Measurements from ENCODE around the gene INHA.

INHA gene

DNA sequence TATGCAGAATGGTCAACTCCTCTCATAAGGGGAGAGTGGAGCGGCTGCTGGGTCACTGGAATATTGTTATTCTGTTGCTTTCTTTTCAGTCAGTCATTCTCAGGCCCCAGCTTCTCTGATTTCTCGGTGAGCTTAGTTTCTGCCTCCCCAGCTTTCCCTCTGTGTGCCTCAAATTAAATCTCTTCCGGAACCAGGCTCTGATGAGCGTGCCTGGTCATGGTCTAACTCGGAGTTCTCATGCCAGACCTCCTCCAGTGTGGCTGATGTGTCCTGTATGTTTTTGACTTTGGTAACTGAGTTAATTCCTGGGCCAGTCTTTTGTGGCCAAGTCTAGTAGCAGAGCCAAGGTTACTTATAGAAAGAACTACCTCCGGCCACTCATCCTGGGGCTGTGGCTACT is 20.6 kb downstream of the INHA start:
- no peak overlapping the region for H3K4me3 ChIP-seq
- H3K27me3 ChIP-seq = no peaks in the 10 kb centered on the region
- TF ChIP-seq, protein P1, sequence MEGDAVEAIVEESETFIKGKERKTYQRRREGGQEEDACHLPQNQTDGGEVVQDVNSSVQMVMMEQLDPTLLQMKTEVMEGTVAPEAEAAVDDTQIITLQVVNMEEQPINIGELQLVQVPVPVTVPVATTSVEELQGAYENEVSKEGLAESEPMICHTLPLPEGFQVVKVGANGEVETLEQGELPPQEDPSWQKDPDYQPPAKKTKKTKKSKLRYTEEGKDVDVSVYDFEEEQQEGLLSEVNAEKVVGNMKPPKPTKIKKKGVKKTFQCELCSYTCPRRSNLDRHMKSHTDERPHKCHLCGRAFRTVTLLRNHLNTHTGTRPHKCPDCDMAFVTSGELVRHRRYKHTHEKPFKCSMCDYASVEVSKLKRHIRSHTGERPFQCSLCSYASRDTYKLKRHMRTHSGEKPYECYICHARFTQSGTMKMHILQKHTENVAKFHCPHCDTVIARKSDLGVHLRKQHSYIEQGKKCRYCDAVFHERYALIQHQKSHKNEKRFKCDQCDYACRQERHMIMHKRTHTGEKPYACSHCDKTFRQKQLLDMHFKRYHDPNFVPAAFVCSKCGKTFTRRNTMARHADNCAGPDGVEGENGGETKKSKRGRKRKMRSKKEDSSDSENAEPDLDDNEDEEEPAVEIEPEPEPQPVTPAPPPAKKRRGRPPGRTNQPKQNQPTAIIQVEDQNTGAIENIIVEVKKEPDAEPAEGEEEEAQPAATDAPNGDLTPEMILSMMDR (IDR thresholded peaks at IDR 0.05) = no peak
- H3K9me3 ChIP-seq = no peaks in the 10 kb centered on the region
- intact Hi-C loops (cut with DNase I; ENCODE audit: low total_unique reads) = no loop called here
- no peaks in the 10 kb centered on the region for H3K36me3 ChIP-seq
- peaks cover 0 to 10% (median 6%) of the 10 kb centered on the region in 4 donors for H3K4me1 ChIP-seq
- DNase-seq = no peak
- H3K27ac ChIP-seq = no peak overlapping the region

DNA sequence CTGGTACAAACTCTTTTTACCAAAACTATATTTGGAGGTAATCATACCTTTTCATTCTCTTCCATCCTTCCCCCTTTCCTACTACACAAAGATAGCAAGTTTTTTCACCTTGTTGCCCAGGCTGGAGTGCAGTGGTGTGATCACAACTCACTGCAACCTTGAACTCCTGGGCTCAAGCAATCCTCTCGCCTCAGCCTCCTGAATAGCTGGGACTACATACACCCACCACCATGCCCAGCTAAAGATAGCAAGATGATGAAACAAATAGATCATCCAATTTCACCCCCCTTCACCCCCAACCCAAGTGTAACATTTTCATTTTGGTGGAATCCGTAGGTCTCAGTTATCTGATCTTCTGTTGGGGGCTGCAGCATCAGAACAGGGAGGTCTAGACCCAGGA is 21.0 kb downstream of the INHA start:
- TF ChIP-seq, protein P1 (IDR thresholded peaks at IDR 0.05) = no peak
- no peak overlapping the region for H3K4me3 ChIP-seq
- no peaks in the 10 kb centered on the region for H3K9me3 ChIP-seq
- DNase-seq = no peak
- no peaks in the 10 kb centered on the region for H3K27me3 ChIP-seq
- peaks cover 0 to 11% (median 6%) of the 10 kb centered on the region in 4 donors for H3K4me1 ChIP-seq
- intact Hi-C loops (cut with DNase I; ENCODE audit: low total_unique reads) = no loop called here
- H3K36me3 ChIP-seq = no peaks in the 10 kb centered on the region
- H3K27ac ChIP-seq = no peak overlapping the region

DNA sequence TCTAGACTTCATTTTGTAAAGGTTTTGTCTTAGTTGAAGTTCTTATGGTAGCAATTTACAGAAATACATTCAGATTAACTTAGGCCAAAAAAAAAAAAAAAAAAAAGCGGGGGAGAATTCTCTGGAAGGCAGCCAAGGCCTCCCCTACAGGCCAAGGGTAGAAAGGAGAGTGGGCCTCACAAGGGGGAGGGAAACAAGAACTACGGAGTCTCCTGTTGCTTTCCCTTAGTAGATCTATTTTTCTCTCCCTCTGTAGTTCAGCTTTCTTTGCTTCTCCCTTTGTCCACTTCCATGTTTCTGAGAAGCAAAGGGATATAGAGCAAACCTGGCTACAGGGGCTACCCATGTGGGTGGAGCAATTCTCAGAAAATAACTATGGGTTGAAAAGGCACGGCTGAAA is 23.1 kb downstream of the INHA start:
- H3K27ac ChIP-seq = no peak overlapping the region
- intact Hi-C loops (cut with DNase I; ENCODE audit: low total_unique reads) = loop anchor here (5.0 kb wide), 1 partner anchor 43 kb away; no protein-coding TSS in a partner anchor
- DNase-seq = no peak
- H3K27me3 ChIP-seq = no peaks in the 10 kb centered on the region
- H3K4me1 ChIP-seq = peaks cover 0 to 15% (median 6%) of the 10 kb centered on the region in 4 donors
- H3K9me3 ChIP-seq = no peaks in the 10 kb centered on the region
- no peak overlapping the region for H3K4me3 ChIP-seq
- H3K36me3 ChIP-seq = no peaks in the 10 kb centered on the region
- TF ChIP-seq, protein P1 (IDR thresholded peaks at IDR 0.05) = no peak

DNA sequence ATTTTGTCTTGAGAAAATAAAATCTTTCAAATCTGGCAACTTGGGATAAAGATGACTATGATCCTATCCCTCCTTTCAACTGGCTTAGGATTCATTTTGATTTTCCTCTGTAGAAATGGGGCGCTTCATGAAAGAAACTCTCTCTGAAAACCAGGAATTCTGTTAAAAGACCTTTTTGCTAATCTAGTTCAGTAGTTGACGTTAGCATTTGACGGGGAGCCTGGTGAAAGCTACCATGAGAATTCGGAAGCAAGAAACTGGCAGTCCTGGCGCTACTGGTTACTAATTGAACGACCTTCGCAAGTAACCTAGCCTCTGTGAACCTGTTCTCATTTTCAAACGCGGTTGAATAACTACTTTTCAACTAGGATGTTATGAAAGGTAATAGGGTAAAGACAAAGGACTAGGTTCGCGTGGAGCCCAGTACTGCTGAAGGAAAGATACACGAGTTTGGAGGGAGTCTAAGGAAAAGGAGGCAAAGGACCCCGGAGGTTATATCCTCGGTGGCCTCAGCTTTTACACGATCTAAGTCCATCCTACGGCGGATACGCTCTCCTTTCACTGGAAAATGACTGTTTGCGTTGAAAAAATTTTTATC is 24.9 kb downstream of the INHA start:
- intact Hi-C loops (cut with DNase I; ENCODE audit: low total_unique reads) = loop anchor here (5.0 kb wide), 1 partner anchor 45 kb away; no protein-coding TSS in a partner anchor
- Histone ChIP-seq H3K9me3 (no peaks in the 10 kb centered on the region), H3K27ac (peak overlapping the region; percentile 84 to 87), H3K4me1 (peaks cover 0 to 15% (median 6%) of the 10 kb centered on the region in 4 donors), H3K36me3 (peaks cover 9 to 11% (median 10%) of the 10 kb centered on the region in 3 donors), H3K4me3 (peak overlapping the region; percentile 63 to 76), H3K27me3 (no peaks in the 10 kb centered on the region)
- TF ChIP-seq, protein P1 (IDR thresholded peaks at IDR 0.05) = no peak
- no peak for DNase-seq

DNA sequence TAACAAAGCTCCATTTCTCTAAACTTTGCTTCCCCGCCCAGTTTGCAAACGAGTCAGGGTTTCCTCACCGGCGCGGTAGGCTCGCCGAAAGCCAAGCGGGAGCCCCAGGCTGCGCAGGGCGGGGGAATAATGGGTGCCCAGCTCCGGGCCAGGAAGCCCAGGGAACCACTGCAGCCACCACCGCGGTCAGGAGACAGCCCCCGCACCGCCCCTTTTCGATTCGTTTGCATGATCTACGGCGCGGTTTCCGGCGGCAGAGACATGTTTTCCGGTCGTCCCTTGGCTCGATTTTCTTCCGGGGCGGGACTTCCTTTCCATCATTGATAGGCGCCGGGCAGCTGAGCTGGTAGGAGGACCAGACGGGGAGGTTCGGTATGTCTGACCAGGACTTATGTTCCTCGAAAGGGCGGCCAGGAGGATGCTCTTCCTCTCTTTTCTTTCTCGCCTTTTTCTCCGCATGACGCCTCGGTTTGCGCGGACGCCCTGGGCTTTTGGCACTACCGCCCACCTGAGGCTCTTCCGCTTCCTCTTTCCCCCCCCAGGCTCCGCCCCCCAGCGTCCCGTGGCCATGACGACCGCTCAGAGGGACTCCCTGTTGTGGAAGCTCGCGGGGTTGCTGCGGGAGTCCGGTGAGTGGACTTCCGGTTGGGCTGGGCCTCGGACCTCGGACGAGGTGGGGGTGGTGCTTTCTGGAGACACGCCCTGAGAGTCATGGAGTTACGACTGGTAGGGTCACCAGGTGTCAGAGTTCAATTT is 25.6 kb downstream of the INHA start, which contains the start of gene STK11IP:
STK11IP (plus strand) TSS at position 306 of the 756 bp plus-strand sequence; CDS start at position 569, 263 bp downstream.
- H3K4me1 ChIP-seq = peaks cover 0 to 15% (median 6%) of the 10 kb centered on the region in 4 donors
- intact Hi-C loops (cut with DNase I; ENCODE audit: low total_unique reads) = loop anchor here (5.0 kb wide), 1 partner anchor 45 kb away; no protein-coding TSS in a partner anchor
- H3K4me3 ChIP-seq = peak within 1 kb of the TSS; percentile 63 to 76
- H3K36me3 ChIP-seq = peaks cover 16 to 17% (median 17%) of the 10 kb centered on the region in 3 donors
- no peaks in the 10 kb centered on the region for H3K27me3 ChIP-seq
- peak within 1 kb of the TSS; percentile 84 to 87 for H3K27ac ChIP-seq
- H3K9me3 ChIP-seq = no peaks in the 10 kb centered on the region
- peak; percentile 99 for DNase-seq
- TF ChIP-seq, protein P1 (IDR thresholded peaks at IDR 0.05) = peak in 1 of 2 experiments; percentile 6
